ENCODE data around the gene ZBTB7C.

The ZBTB7C gene

GRCh38 chr18:48027401-48027963 is 381.7 kb downstream of the ZBTB7C start:
- DNase-seq (ENCODE audit: extremely low read depth, low read depth), result no peak
- no peak overlapping the region for H3K4me3 ChIP-seq (replicated peaks; ENCODE audit: low read depth, low read length)
- TF ChIP-seq CTCF (IDR thresholded peaks at IDR 0.05; ENCODE audit: low read depth, low read length, missing control alignments), result no peak

- TF ChIP-seq CTCF (IDR thresholded peaks at IDR 0.05; ENCODE audit: low read depth, low read length, missing control alignments), result no peak
- no peak overlapping the region for H3K4me3 ChIP-seq (replicated peaks; ENCODE audit: low read depth, low read length)
- DNase-seq (ENCODE audit: extremely low read depth, low read depth), result no peak
Measured at GRCh38 chr18:48026216-48026615, 383.0 kb downstream of the ZBTB7C start.

GRCh38 chr18:48024881-48025660 is 384.1 kb downstream of the ZBTB7C start:
- no peak overlapping the region for H3K4me3 ChIP-seq (replicated peaks; ENCODE audit: low read depth, low read length)
- no peak for DNase-seq (ENCODE audit: extremely low read depth, low read depth)
- no peak for TF ChIP-seq CTCF (IDR thresholded peaks at IDR 0.05; ENCODE audit: low read depth, low read length, missing control alignments)

- no peak for TF ChIP-seq CTCF (IDR thresholded peaks at IDR 0.05; ENCODE audit: low read depth, low read length, missing control alignments)
- DNase-seq (ENCODE audit: extremely low read depth, low read depth), result no peak
- no peak overlapping the region for H3K4me3 ChIP-seq (replicated peaks; ENCODE audit: low read depth, low read length)
Measured at GRCh38 chr18:48024009-48024512, 385.1 kb downstream of the ZBTB7C start.

- no peak overlapping the region for H3K4me3 ChIP-seq (replicated peaks; ENCODE audit: low read depth, low read length)
- DNase-seq (ENCODE audit: extremely low read depth, low read depth), result no peak
- peak; percentile 34 for TF ChIP-seq CTCF (IDR thresholded peaks at IDR 0.05; ENCODE audit: low read depth, low read length, missing control alignments)
Measured at GRCh38 chr18:48023334-48024008, 385.7 kb downstream of the ZBTB7C start.

GRCh38 chr18:48022531-48023329 is 386.5 kb downstream of the ZBTB7C start:
- DNase-seq (ENCODE audit: extremely low read depth, low read depth), result no peak
- H3K4me3 ChIP-seq (replicated peaks; ENCODE audit: low read depth, low read length), result no peak overlapping the region
- peak; percentile 48 for TF ChIP-seq CTCF (IDR thresholded peaks at IDR 0.05; ENCODE audit: low read depth, low read length, missing control alignments)

All from HFF-Myc (cell line).